ENCODE measurements around the gene FSCN2.

DNA sequence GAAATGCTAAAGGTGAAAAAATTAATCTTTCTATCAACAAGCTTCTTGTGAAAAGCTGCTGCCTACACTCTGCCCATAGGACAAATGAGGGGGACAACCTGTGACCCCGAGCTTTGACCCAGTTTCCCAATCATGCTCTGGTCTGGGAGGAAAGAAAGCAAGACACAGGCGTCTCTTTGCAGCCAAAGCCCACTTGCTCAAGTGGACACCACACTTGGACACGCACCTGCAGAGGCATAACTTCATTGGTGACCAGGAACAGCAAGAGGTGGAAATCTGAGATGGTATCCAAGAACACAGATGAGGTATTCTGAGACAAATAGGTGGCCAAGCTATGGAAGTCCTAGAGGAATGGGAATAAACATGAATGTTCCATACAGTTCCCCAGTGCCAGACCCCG is 39.0 kb downstream of the FSCN2 start:
- TF ChIP-seq CTCF (IDR thresholded peaks at IDR 0.05; ENCODE audit: low read length) (no peak), EZH2 (IDR thresholded peaks at IDR 0.05; ENCODE audit: borderline replicate concordance, low read length) (no peak)
